OCI-LY3 (cell line): ENCODE measurements around the gene CUX1.
"Not testable (repeated sequence)": the region's sequence is repeated elsewhere in the genome, so short reads cannot be mapped to it uniquely, and the experiment has no call there.

ENCODE experiments used
- H2AFZ ChIP-seq: fragments of 200-600, 300-600 bp; shearing (Covaris generic); 2 replicates; pipeline ENCODE4 v1.6.0; 2014; ENCODE audit warnings: antibody characterized with exemption, low read depth, low read length
- H3K27ac ChIP-seq: fragments of 200-600, 300-600 bp; sonication (generic); 2 replicates; pipeline ENCODE4 v1.5.1; 2014; ENCODE audit warnings: mild to moderate bottlenecking, low read length, moderate library complexity, mixed read lengths
- H3K27me3 ChIP-seq: fragments of 200-600, 300-600 bp; sonication (generic); 2 replicates; pipeline ENCODE4 v1.6.1; 2014; ENCODE audit warnings: low read depth, low read length, mixed read lengths
- H3K36me3 ChIP-seq: fragments of 200-600, 300-600 bp; sonication (generic); replicated peaks from 2 replicates; pipeline ENCODE3; 2014; ENCODE audit warnings: low read depth, low read length, mixed read lengths
- H3K4me1 ChIP-seq: fragments of 300-600, 200-600 bp; sonication (generic); 2 replicates; pipeline ENCODE4 v1.6.1; 2014; ENCODE audit warnings: low read length, mixed read lengths
- H3K4me2 ChIP-seq: fragments of 200-600, 300-600 bp; sonication (generic); 2 replicates; pipeline ENCODE4 v1.6.1; 2014; ENCODE audit warnings: low read length, mixed read lengths
- H3K4me3 ChIP-seq: fragments of 300-600, 200-600 bp; sonication (generic); 2 replicates; pipeline ENCODE4 v1.5.1; 2014; ENCODE audit warnings: antibody characterized with exemption, mild to moderate bottlenecking, low read length, moderate library complexity
- H3K79me2 ChIP-seq: fragments of 300-600, 200-600 bp; shearing (Covaris generic); 2 replicates; pipeline ENCODE4 v1.6.1; 2014; ENCODE audit warnings: mild to moderate bottlenecking, low read length, mixed read lengths
- H3K9ac ChIP-seq: fragments of 300-600, 200-600 bp; shearing (Covaris generic); 2 replicates; pipeline ENCODE4 v1.6.0; 2014; ENCODE audit warnings: mild to moderate bottlenecking, low read length, moderate library complexity
- H3K9me3 ChIP-seq: fragments of 200-600, 300-600 bp; shearing (Covaris generic); 2 replicates; pipeline ENCODE4 v1.6.1; 2014; ENCODE audit warnings: low read length, mixed read lengths; ENCODE audit not compliant: insufficient read depth
- H4K20me1 ChIP-seq: fragments of 200-600, 300-600 bp; sonication (generic); 2 replicates; pipeline ENCODE4 v1.6.1; 2016; ENCODE audit warnings: low read length, mixed read lengths; ENCODE audit not compliant: insufficient read depth
- EZH2phosphoT487 ChIP-seq: fragments of 200-600 bp; shearing (Covaris generic); IDR thresholded peaks from 2 replicates; pipeline ENCODE4 v1.6.1; 2018; ENCODE audit warnings: antibody characterized with exemption, mixed run types, low read depth
- TF ChIP-seq, protein P1 (sequence below): fragments of 200-600, 300-600 bp; sonication (generic); IDR thresholded peaks from 2 replicates; pipeline ENCODE4 v1.5.1; 2014; ENCODE audit warnings: antibody characterized with exemption, low read length, low read depth

CUX1 gene

DNA sequence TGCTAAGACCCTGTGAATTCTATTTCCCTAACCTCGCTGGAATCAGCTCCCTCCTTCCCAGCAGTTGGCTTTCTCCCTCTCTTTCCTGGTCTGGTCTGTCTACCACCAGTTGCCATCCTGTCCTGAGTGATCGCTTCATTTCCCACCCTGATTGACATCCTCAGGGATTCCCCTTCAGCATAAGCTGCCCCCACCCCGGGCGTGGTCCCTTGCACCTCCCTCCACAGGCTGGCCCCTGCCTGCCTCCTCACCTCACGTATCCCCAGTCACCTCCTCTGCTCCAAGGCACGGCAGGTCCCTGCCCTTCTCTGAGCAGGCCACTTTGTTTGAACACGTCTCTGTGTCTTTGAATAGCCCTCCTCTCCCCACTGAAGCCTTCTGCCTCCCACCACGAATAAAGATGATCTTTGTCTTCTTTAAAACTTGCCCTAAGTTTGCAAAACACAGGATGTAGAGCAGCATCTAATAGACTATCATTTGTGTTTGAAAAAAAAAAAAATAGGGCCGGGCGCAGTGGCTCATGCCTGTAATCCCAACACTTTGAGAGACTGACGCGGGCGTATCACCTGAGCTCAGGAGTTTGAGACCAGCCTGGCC is 233.5 kb downstream of the CUX1 start:
- Histone ChIP-seq H3K36me3 (peaks cover 12% of the 10 kb centered on the region), H3K9ac (no peak overlapping the region), H3K4me2 (no peak overlapping the region), H3K27ac (no peak overlapping the region), H3K4me1 (peaks cover 31% of the 10 kb centered on the region), H4K20me1 (peaks cover 18% of the 10 kb centered on the region), H2AFZ (no peak overlapping the region), H3K79me2 (peaks cover 4% of the 10 kb centered on the region; the same call in 1 of the 2 replicates), H3K4me3 (no peak overlapping the region), H3K9me3 (peaks cover 11% of the 10 kb centered on the region), H3K27me3 (no peaks in the 10 kb centered on the region)
- no peak for TF ChIP-seq EZH2phosphoT487
- TF ChIP-seq, protein P1, sequence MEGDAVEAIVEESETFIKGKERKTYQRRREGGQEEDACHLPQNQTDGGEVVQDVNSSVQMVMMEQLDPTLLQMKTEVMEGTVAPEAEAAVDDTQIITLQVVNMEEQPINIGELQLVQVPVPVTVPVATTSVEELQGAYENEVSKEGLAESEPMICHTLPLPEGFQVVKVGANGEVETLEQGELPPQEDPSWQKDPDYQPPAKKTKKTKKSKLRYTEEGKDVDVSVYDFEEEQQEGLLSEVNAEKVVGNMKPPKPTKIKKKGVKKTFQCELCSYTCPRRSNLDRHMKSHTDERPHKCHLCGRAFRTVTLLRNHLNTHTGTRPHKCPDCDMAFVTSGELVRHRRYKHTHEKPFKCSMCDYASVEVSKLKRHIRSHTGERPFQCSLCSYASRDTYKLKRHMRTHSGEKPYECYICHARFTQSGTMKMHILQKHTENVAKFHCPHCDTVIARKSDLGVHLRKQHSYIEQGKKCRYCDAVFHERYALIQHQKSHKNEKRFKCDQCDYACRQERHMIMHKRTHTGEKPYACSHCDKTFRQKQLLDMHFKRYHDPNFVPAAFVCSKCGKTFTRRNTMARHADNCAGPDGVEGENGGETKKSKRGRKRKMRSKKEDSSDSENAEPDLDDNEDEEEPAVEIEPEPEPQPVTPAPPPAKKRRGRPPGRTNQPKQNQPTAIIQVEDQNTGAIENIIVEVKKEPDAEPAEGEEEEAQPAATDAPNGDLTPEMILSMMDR: no peak

DNA sequence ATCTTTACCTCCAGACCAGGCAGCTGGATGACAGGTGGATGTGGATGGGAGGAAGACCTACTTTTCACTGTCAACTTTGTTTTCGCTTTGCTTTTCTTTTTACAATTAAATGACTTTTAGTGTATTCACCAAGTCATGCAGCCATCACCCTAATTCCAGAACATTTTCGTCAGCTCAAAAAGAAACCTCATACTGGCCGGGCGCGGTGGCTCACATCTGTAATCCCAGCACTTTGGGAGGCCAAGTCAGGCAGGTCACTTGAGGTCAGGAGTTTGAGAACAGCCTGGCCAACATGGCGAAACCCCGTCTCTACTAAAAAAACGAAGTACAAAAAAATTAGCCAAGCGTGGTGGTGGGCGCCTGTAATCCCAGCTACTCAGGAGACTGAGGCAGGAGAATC is 234.3 kb downstream of the CUX1 start:
- H3K27me3 ChIP-seq, H2AFZ ChIP-seq, H3K9ac ChIP-seq, H3K4me2 ChIP-seq, H3K79me2 ChIP-seq, H3K4me3 ChIP-seq, H3K27ac ChIP-seq: not testable (repeated sequence)
- peaks cover 16% of the 10 kb centered on the region for H3K9me3 ChIP-seq
- H3K36me3 ChIP-seq: peaks cover 17% of the 10 kb centered on the region
- peaks cover 15% of the 10 kb centered on the region for H4K20me1 ChIP-seq
- peaks cover 28% of the 10 kb centered on the region for H3K4me1 ChIP-seq

DNA sequence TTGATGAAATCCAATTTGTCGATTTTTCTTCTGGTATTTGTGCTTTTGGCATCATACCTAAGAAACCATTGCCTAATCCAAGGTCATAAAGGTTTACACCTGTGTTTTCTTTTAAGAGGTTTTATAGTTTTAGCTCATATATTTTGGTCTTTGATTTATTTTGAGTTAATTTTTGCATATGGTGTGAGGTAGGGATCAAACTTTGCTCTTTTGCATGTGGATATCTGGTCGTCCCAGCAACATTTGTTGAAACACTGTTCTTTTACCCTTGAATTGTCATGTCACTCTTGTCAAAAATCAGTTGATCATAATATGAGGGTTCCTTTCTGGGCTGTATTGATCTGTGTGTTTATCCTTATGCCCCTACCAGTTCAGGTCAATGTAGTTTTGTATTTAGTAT is 236.7 kb downstream of the CUX1 start:
- no peak overlapping the region for H2AFZ ChIP-seq
- H3K27ac ChIP-seq: no peak overlapping the region
- no peaks in the 10 kb centered on the region for H3K27me3 ChIP-seq
- no peak overlapping the region for H3K4me2 ChIP-seq
- no peak overlapping the region for H3K4me3 ChIP-seq
- peaks cover 16% of the 10 kb centered on the region for H3K9me3 ChIP-seq
- peaks cover 18% of the 10 kb centered on the region for H3K4me1 ChIP-seq
- H3K9ac ChIP-seq: no peak overlapping the region
- peaks cover 17% of the 10 kb centered on the region for H3K36me3 ChIP-seq
- TF ChIP-seq EZH2phosphoT487: no peak
- TF ChIP-seq, protein P1: no peak
- H4K20me1 ChIP-seq: peaks cover 5% of the 10 kb centered on the region; the same call in 1 of the 2 replicates
- no peaks in the 10 kb centered on the region for H3K79me2 ChIP-seq

DNA sequence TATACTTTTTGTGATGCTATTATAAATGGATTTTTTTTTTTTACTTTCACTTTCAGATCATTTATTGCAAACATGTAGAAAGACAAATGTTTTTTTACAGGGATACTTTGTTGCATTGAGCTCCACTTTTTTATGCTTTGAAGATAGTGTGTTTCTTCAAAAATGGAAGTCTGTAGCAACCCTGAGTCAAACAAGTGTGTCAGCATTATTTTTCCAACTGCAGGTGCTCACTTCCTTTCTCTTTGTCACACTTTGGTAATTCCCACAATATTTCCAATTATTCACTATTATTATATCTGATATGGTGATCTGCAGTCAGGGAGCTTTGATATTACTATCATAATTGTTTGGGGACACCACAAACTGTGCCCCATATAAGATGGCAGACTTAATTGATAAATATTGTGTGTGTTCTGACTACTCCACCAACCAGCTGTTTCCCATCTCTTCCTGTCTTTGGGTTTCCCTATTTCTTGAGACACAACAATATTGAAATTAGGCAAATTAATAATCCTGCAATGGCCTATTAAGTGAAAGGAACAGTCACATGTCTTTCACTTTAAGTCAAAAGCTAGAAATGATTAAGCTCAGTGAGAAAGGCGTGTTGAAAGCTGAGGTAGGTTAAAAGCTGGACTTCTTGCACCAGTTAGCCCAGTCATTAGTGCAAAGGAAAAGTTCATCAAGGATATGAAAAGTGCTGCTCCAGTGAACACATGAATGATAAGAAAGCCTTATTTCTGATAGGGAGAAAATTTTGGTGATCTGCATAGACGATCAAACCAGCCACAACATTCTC is 238.0 kb downstream of the CUX1 start:
- Histone ChIP-seq H3K4me2 (peak overlapping the region; percentile 31), H3K9me3 (peaks cover 16% of the 10 kb centered on the region), H3K27me3 (no peaks in the 10 kb centered on the region), H3K9ac (no peak overlapping the region), H3K36me3 (peaks cover 17% of the 10 kb centered on the region), H2AFZ (no peak overlapping the region), H3K79me2 (no peaks in the 10 kb centered on the region), H3K4me3 (no peak overlapping the region; the same call in 1 of the 2 replicates), H4K20me1 (no peaks in the 10 kb centered on the region), H3K4me1 (peaks cover 18% of the 10 kb centered on the region), H3K27ac (no peak overlapping the region)
- no peak for TF ChIP-seq EZH2phosphoT487
- TF ChIP-seq, protein P1: no peak
